Adrenal gland (tissue), 5 donors: ENCODE results near the gene IL1RAPL1.

Experiments used
- CTCF ChIP-seq, 6 experiments: fragments of 450-650 bp in 4 of 6; fragments of 200-600 bp in 2 of 6; sonication (generic) in 1 of 6; IDR thresholded peaks; 1 replicate in 5 of 6; 2 replicates in 1 of 6; pipeline versions ENCODE4 v1.5.1 to v1.8.0; 2016 to 2021; ENCODE audit warnings: antibody characterized with exemption in 6 of 6, mild to moderate bottlenecking in 2 of 6, moderate library complexity in 1 of 6
- POLR2A ChIP-seq, 2 donors: fragments of 450-650 bp; IDR thresholded peaks; one replicate each; pipeline ENCODE4 v1.6.1; 2017; ENCODE audit warnings: antibody characterized with exemption in 2 of 2, mild to moderate bottlenecking in 2 of 2, moderate library complexity in 1 of 2
- donor health status: DM: no; HTN: no; CAD: no.

GRCh38 chrX:29023207-29023606 is 436.0 kb downstream of the IL1RAPL1 start:
- TF ChIP-seq CTCF (IDR thresholded peaks at IDR 0.05), result no peak
- TF ChIP-seq POLR2A (IDR thresholded peaks at IDR 0.05), result no peak
